ENCODE results near the gene CDC25B. TPM values are rescaled to one million over a fixed set of nuclear protein-coding genes. Genes with fewer than 3 reads are reported as not detected.

The CDC25B gene
- total and polyA plus RNA-seq, 2 of the 8 experiments (the other 6 are each of a cell fraction or from before 2014, with no cell fraction given) = 21.7 to 31.2 TPM

DNA sequence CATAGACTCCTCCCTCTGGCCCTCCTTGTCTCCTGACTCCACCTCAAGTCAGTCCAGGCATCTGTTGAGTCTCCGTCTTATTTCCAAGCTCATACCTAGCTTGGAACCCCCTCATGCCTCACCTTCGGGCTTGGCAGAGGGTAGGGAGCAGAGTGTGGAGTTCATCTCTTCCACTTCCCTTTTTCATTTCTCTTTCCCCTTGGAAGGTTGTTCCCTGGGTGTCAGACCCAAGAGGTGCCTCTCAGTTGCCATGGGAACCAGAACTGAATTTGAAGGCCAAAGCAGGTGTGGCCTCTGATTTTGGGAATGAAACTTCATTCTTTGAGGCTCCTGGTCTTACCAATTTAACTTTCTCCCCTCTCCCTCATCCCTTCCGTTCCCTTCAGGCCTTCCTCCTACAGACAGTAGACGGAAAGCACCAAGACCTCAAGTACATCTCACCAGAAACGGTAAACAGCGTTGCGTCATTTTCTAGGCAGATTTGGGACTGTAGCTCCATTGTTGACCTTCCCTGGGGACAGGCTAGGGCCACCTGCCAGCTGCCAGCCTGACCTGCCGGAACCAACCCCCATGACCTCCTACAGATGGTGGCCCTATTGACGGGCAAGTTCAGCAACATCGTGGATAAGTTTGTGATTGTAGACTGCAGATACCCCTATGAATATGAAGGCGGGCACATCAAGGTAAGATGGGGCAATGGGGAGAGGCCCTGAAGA lies 6.6 kb downstream of the CDC25B start:
- H4K8ac ChIP-seq (ENCODE audit: extremely low read depth, insufficient read depth, low read length) = no peak overlapping the region
- no peak overlapping the region for H3K4ac ChIP-seq (replicated peaks; ENCODE audit: insufficient read length, low read depth, low read length)
- H2AK5ac ChIP-seq (ENCODE audit: low read depth, low read length) = no peak overlapping the region
- H4K91ac ChIP-seq (replicated peaks; ENCODE audit: insufficient read length, low read length) = no peak overlapping the region
- no peak for FAIRE-seq
- H3K14ac ChIP-seq (ENCODE audit: insufficient read length) = no peak overlapping the region
- H3K9me3 ChIP-seq (ENCODE audit: insufficient read depth in 2 of 2, low read depth in 1 of 2, low read length in 1 of 2) = no peaks in the 10 kb centered on the region
- H2BK12ac ChIP-seq (ENCODE audit: low read depth, low read length) = no peak overlapping the region
- H3K4me3 ChIP-seq (ENCODE audit: extremely low read depth in 1 of 4, insufficient read depth in 2 of 4, low read depth in 3 of 4, low read length in 4 of 4) = no peak overlapping the region
- H4K20me1 ChIP-seq (replicated peaks in 1 of 2; ENCODE audit: control insufficient read depth in 1 of 2, insufficient read depth in 2 of 2, low read length in 2 of 2) = peaks cover 3% of the 10 kb centered on the region in 2 experiments
- H3K79me2 ChIP-seq (ENCODE audit: control insufficient read depth in 1 of 2, insufficient read depth in 2 of 2, low read length in 2 of 2) = no peaks in the 10 kb centered on the region
- no peak overlapping the region for H2AFZ ChIP-seq (ENCODE audit: low read length)
- H2BK120ac ChIP-seq (replicated peaks; ENCODE audit: low read depth, low read length) = no peak overlapping the region
- CTCF ChIA-PET (ENCODE audit: partially characterized antibody) = interaction anchor here (1.0 kb wide), 1 partner anchor 269 kb away, joined by 3 read pairs; no protein-coding TSS in a partner anchor
- H2BK20ac ChIP-seq (ENCODE audit: low read length) = no peak overlapping the region
- H2BK5ac ChIP-seq (ENCODE audit: low read depth, low read length) = no peak overlapping the region
- no peak overlapping the region for H3K27ac ChIP-seq (ENCODE audit: low read depth, low read length)
- no peak overlapping the region for H3K23ac ChIP-seq (ENCODE audit: insufficient read length)
- H3K27me3 ChIP-seq (replicated peaks in 1 of 4; ENCODE audit: control insufficient read depth in 3 of 4, extremely low read depth in 1 of 4, insufficient read depth in 3 of 4, low read length in 3 of 4) = no peaks in the 10 kb centered on the region
- H2BK15ac ChIP-seq (ENCODE audit: low read length) = no peak overlapping the region
- 96% methylated on average over 11 of the region's 11 CpGs; no CpG with 5 or more reads in 1 of the 2 experiments for WGBS, 2 experiments (ENCODE audit: extremely low coverage in 1 of 2, insufficient coverage in 1 of 2, insufficient read length in 1 of 2, insufficient replicate concordance in 2 of 2, low coverage in 1 of 2, low lambda C conversion rate in 2 of 2, missing lambda C conversion rate in 1 of 2)
- H3K23me2 ChIP-seq (ENCODE audit: low read depth, low read length) = no peaks in the 10 kb centered on the region
- no peak overlapping the region for H3K9ac ChIP-seq (replicated peaks in 1 of 4; ENCODE audit: extremely low read depth in 1 of 4, low read depth in 3 of 4, low read length in 3 of 4)
- H3K18ac ChIP-seq (ENCODE audit: extremely low read depth, low read length) = no peak overlapping the region
- peaks cover 4 to 35% (median 30%) of the 10 kb centered on the region in 4 experiments for H3K36me3 ChIP-seq (ENCODE audit: control insufficient read depth in 2 of 4, insufficient read depth in 4 of 4, low read length in 3 of 4)
- no peaks in the 10 kb centered on the region; the same call in 1 of the 2 replicates for H3K79me1 ChIP-seq (ENCODE audit: low read depth, low read length)
- DNase-seq (ENCODE audit: low read depth in 1 of 2, low spot score in 2 of 2) = no peak
- POLR2A ChIA-PET (ENCODE audit: partially characterized antibody) = no interaction called here
- peaks cover 14 to 34% (median 30%) of the 10 kb centered on the region in 4 experiments for H3K4me1 ChIP-seq (replicated peaks in 1 of 4; ENCODE audit: control insufficient read depth in 3 of 4, insufficient read depth in 4 of 4, low read length in 3 of 4)
- H3K4me2 ChIP-seq (ENCODE audit: insufficient read depth in 1 of 2, low read depth in 2 of 2, low read length in 2 of 2) = no peak overlapping the region
- H3K56ac ChIP-seq (replicated peaks; ENCODE audit: insufficient read length, low read depth, low read length) = no peak overlapping the region
- no peak overlapping the region for H4K5ac ChIP-seq (ENCODE audit: insufficient read length, low read depth, low read length)
- no peak for TF ChIP-seq CTBP2 (IDR thresholded peaks at IDR 0.05; ENCODE audit: borderline replicate concordance, insufficient read depth, insufficient read length, low read length)

Measured in H1 (cell line).